HG02870 (cell line): ENCODE results near the gene TMEM203.

Experiments
- ATAC-seq: cut with Tn5 transposase; IDR thresholded peaks from one replicate; pipeline ENCODE4 v1.9.1; 2021; ENCODE audit warnings: mild to moderate bottlenecking, moderate library complexity; ENCODE audit not compliant: unreplicated experiment

TMEM203 gene

GRCh38 chr9:137167747-137168572 lies 37.5 kb downstream of the TMEM203 start:
- no peak for ATAC-seq

- no peak for ATAC-seq
These were observed 38.1 kb downstream of the TMEM203 start for GRCh38 chr9:137167277-137167746.

- no peak for ATAC-seq
These were observed 38.8 kb downstream of the TMEM203 start for GRCh38 chr9:137166380-137167229.

GRCh38 chr9:137165250-137165836 lies 40.1 kb downstream of the TMEM203 start:
- ATAC-seq, result no peak

- no peak for ATAC-seq
These were observed 40.8 kb downstream of the TMEM203 start for GRCh38 chr9:137164370-137165249.

GRCh38 chr9:137163805-137164204 lies 41.6 kb downstream of the TMEM203 start:
- no peak for ATAC-seq

- no peak for ATAC-seq
These were observed 42.1 kb downstream of the TMEM203 start for GRCh38 chr9:137163365-137163715.

- ATAC-seq, result no peak
These were observed 42.7 kb downstream of the TMEM203 start for GRCh38 chr9:137162505-137163364.

GRCh38 chr9:137161558-137162486 lies 43.6 kb downstream of the TMEM203 start:
- ATAC-seq, result no peak

- ATAC-seq, result no peak
These were observed 44.5 kb downstream of the TMEM203 start for GRCh38 chr9:137160716-137161557.

- ATAC-seq, result no peak
These were observed 45.4 kb downstream of the TMEM203 start for GRCh38 chr9:137160054-137160425.

GRCh38 chr9:137159105-137160053 lies 46.1 kb downstream of the TMEM203 start:
- no peak for ATAC-seq

GRCh38 chr9:137158625-137159024 lies 46.8 kb downstream of the TMEM203 start:
- ATAC-seq, result no peak

- ATAC-seq, result no peak
These were observed 47.6 kb downstream of the TMEM203 start for GRCh38 chr9:137157618-137158415.

- no peak for ATAC-seq
These were observed 48.7 kb downstream of the TMEM203 start for GRCh38 chr9:137156567-137157375.
